Activated CD8-positive, alpha-beta memory T cell treated with anti-CD3 and anti-CD28 coated beads, Interleukin-2, amount 50 U/mL, for 4 hours (primary cell): ENCODE results near the gene SMIM5.
"Not testable (repeated sequence)": the region's sequence is repeated elsewhere in the genome, so short reads cannot be mapped to it uniquely, and the experiment has no call there.

ENCODE experiments used
- DNase-seq: peaks from one replicate; pipeline ENCODE4 v3.0.0-alpha.2; 2020

Gene SMIM5

DNA sequence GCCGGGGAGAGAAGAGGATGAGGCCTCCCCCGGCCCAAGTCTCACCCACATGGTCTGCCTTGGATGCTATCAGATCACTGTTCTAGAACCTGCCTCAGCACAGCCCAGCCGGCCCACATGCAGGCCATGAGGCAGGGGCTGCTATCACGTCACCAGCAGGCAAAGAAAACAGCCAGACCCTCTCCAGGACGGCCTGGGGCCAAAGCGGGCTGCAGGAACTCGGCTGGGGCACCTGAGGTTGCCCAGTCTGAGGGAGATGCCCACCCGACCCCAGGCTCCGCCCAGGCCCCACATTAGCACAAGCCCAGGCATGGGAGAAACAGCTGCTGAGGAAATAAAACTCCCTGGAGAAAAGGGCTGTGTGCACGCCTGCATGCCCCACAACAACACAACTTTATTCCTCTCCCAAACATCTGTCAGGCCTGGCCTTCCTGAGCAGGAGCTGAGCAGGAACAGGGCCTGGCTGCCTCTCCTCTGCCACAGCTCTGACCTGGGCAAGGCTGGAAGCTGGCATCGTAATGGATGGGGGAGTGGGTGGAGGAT lies 6.7 kb upstream of the SMIM5 start:
- no peak for DNase-seq

DNA sequence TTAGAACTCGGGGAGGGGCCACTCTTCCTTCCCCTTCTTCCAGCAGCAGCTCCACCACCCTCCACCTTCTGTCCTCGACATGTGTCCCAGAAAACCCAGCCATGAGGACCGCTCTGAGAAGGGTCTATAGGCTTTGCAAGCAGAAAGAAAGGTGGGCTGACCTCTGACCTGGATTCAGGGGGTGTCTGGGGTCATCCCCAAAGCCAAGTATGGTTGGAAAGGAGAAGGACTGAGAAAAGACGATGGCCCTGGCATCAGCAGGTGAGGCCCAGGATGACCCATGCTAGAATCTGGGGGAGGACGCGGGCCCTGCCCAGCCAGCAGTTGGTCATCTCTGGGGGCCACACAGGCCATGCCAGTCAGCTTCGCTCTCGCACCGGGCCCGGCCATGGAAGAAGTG lies 6.1 kb upstream of the SMIM5 start:
- no peak for DNase-seq

DNA sequence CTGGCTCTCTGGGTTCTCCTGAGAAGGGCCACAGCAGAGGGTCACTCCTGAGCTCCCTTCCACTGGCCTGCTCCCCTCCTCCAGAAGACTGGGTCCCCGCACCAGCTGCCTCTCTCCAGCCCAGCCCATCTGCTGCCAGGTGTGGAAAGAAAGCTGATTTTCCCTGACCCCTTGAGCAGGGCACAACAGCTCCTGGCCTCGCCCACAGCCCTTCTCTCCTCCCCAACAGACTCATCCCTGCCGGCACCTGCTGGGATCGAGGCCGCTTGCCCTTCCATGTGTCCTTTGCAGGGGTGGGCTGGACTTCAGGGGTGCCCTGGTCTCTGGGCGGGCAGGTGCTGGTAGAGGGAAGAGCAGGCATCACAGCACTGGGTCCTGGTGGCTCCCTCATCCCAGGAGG lies 4.8 kb upstream of the SMIM5 start:
- DNase-seq: no peak

DNA sequence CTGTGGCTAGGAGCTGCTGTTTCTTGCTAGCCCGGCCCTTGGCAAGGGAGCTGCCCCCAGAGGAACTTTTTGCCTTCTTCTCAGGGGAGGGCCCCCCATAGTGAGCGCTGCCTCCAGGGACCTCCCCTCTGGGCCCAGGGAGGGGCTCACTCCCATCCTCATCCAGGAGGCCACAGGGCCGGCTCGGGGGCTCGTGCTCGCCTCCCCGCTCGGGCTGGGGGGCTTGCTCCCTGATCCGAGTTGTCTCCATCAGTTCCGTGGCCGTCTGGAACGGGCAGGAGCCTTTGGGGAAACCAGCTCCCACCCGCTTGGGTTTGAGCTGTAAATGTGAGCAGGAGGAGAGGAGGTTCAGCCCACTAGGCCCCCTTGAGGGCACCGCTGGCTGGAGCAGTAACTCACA lies 4.1 kb upstream of the SMIM5 start:
- DNase-seq: no peak

DNA sequence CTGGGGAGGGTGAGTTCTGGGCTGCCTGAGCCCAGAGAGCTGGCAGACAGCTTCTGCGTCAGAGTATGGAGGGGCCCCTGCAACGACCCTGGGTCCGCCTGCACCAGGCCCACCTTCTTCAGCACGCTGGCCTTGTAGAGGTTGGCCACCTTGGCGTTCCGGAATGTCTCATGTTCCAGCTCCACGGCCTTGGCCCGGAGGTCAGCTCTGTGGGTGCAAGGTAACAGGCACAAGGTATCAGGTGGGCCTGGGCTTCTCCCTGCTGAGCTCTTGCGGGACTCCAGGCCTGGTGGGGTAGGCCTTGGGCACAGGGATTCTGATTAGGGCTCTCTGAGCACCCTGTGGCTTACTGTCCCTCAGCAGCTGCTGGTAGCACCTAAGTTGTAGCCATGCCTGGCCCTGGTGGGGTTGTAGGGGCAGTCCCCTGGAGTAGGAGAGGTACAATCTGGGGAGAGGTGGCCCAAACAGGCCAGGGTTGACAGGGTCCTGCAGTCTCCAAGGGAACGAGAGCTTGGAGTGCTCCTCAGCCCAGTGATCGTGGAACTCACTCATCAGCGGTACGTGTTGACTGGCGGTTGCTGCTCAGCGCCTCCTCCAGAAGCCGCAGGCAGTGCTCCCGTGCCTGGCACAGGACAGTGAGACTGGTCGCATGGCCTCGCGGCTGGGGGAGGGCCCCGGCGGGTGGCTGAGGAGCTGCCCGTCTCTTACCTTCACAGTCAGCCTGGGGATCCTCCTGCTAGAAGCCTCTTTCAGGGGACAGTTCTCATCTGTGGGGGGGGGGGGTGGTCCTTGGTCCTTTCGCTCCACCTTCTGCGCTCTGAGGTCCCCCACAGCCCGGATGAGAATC lies 2.9 kb upstream of the SMIM5 start:
- no peak for DNase-seq

DNA sequence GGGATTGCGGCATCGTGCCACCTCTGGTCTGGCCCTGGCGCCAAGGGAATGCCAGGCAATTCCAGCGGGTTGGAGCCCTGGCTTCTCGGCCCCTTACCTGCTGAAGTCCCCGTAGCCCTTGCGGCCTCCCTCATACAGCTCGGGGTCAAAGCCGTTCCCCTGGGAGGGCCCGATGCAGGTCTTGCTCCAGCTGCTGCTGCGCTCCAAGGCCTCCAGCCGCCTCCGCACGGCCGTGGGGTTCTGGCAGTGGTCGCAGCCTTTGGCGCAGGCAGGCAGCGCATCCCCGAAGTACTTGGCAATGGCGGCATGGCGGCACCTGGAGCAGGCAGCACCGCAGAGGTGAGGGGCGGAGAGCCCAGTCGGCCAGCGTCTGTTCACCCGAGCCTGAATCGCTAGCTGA lies 1.9 kb upstream of the SMIM5 start:
- DNase-seq: no peak

DNA sequence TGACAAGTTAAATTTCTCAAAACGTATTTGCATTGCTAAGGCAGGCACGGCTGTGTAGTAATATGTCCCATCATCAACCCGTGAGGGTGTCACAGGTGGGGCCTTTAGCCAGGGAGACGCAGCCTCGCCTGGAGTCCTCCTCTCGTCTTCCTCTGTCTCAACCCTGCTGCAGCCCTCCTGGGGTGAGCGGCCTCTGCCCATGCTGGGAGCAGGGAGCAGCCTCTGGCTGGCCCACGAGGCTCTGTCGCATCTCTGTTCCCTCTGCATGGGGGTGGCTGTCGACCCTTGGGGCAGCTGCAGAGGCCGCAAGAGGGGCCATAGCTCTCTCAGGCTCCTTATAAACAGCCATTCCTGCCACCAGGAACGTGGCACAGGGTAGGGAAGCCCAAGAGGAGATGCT lies 806 bp upstream of the SMIM5 start:
- no peak for DNase-seq

DNA sequence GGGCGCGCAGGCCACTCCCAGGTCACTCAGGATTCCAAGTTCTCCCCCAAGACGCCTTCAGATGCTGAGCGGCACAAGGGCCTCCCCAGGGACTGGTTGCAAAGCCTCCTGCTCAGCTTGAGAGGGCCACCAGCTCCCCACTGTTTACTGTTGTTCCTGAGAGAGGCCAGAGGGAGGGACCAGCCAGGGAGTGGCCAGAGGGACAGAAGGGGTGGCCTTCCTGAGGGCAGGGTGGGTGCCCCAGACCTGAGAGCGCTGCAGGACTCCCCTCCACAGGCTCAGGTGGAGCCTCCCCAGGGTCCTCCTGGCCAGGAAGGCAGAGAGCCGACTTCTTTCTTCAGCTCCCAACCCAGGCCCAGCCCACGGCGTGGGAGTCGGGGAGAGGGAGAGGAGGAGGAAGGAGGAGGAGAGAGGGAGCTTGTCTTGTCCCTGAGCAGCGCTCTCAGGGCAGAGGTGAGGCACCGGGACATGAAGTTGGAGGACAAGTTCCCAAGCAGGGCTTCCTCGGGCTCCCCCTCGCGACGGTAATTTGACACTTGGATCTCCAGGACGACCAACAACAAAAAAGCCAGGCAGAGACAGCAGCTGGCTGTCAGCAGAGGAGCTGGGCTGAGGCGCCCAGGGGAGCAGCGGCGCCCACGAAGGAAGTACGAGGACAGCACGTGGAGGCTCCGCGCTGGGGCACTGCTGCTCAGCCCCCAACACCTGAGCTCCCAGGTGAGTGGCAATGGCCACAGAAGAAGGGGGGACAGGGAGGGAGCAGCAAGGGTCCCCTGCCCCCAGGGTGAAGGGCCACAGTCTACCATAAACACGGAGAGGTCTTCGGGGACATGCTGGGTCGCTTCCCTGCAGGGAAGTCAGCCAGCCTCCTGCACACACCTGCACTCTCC lies 497 bp downstream of the SMIM5 start:
- DNase-seq: peak; percentile 50

DNA sequence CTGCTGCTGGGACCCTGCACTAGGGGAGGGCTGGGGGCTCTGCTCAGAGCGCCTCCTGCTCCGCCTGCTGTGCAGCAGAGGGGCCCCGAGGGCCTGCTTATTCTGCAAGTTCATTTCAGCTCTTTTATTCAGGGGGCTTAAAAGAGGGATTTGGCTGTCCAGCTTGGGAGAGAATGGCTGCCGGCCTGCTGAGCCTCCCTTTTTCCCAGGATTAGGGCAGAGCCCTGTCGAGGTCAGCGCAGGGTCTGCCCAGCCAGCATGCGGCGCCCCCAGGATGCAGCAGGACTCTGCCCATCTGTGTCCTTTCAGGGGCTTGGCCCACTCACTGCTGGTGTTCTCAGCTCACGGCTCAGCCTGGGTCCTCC lies 1.1 kb downstream of the SMIM5 start:
- DNase-seq: no peak

DNA sequence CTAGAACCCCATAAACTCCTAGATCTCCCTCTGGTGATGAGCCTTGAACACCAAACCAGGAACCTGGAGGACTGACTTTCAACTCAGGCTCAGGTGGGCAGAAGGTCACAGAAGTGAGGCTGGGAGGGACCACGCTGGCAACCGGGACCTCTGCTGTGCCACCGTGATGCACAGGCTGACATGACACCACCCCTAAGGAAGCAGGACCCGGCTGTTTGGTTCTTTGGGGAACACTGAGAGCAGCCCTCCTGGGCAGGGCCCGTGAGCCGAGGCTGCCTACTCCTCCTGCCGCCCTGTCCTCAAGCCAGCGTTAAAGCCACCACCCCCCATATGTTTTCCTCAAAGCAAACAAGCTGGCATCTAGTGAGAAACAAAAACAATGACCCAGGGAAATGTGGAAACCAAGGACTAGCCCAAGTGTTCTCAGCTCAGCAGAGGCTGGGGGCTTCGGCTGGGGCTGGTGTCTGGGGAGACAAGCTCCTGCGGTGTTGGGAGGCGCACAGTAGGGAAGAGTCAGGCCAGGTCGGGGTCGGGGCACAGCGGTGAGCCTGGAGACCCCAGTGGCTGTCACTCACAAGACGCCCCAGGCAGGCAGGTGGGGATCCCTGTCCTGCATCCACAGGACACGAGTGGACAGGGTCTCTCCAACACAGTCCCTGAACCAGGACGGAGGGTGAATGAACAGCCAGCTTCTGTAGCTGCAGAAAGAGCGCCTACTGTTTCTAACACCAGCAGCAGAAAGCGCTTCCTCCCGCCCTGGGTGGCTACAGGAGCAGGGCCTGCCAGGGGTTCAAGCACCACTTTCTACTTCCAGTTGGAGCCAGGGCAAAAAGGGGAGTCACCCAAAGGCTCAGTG lies 1.7 kb downstream of the SMIM5 start:
- DNase-seq: no peak

DNA sequence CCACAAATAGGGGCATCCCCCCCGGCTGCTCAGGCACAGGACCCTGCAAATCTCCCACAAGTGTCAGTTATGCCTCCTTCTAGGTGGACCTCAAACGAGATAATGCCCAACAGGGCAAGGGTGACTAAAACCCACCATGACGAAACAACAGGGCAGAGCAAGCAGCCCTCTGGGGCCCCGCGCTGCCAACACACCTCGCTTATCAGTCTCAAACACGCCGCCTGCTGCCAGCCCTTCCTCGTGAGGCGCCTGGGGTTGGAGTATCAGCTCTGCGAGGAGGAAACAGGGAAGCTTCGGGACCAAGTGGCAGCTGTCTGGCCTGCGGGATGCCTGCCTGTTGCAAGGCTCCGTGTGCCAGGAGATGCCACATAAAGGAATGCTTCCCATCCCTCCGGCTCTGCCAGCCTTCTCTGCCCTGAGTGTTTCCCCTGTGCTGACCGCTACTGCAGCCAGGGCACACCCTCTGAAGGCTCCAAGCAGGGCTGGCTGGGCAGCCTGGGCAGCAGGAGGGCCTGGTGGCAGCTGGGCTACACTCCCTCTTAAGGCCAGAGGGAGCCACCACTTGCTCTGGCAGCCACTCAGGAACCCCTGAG lies 2.5 kb downstream of the SMIM5 start:
- no peak for DNase-seq

DNA sequence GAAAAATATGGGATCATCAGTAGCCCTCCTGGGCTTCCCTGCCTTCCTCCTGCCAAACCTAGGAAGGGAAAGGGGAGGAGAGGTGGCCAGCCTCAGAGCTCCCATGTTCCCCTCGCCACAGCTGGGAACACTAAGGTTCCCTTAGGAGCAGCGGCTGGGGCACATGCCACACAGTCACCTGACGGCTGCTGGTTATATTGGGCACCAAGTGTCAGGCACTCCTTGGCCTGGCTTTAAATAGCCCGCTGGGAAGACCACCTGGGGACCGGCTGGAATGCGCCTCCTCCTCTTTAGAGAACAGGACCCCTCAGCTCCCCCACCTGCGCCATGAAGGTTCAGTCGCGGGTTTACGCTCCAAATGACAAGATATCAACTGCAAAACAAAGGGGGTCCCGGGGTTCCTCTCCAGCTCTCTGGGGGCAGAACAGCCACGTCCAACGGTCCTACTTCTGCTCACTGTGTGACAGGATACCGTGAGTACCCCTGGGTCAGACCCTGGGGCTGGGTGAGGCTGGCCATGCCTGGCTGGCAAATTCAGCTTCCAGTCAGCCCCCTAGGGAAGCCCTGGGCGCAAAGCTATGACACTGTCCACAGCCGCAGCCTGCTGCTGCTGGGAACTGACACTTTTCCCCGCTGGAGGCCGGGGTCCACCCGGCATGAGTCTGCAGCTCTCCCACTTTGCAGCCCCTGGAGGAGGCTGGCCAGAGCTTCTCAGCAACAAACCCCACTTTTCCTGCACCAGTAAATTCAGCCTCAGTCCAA lies 3.3 kb downstream of the SMIM5 start:
- DNase-seq: no peak

DNA sequence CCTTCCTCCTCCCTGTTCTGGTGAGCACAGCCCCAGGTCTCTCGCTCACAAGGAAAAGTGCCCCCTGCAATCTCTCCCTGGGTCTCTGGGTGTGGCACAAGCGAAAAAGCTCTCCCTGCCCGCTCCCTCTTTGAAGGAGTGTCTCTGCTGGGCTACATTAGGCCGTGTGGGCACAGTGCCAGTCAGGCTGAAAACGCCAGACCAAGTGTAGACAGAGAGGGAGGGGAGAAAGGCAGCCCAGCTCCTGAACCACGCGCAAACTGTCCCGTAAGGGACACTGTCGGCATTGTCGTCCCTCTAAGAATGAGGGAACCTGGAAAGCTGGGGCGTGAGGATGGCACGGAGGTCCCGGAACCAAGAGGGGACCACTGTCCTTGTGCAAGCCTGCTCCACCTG lies 3.9 kb downstream of the SMIM5 start:
- DNase-seq: no peak

DNA sequence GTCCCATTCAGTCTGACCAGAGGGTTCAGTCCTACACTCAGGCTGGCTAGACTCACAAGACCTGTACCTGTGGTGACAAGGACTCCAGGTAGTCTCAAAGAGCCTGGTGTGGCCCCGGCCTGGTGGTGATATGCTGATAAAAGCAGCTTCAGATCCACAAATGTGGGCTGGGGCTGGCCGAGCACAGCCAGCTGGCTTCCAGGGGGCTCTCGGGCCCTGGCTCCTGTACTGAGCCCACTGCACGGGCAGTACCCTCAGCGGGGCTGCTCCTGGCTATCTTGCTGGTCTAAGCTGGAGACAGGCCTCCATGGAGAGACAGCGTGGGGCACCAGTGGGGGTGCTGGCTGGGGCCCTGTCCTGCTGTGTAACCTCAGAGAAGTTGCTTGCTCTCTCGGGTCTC lies 4.3 kb downstream of the SMIM5 start:
- no peak for DNase-seq

DNA sequence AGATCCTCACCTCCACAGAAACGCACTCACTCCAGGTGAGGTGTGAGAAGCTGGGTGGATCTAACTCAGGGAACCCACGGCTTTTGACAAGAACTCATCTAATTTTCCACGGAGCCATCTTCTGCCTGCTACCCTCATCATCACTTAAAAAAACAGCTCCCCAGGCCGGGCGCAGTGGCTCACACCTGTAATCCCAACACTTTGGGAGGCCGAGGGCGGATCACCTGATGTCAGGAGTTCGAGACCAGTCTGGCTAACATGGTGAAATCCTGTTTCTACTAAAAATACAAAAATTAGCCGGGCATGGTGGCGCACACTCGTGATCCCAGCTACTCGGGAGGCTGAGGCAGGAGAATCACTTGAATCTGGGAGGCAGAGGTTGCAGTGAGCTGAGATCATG lies 4.8 kb downstream of the SMIM5 start:
- not testable (repeated sequence) for DNase-seq

DNA sequence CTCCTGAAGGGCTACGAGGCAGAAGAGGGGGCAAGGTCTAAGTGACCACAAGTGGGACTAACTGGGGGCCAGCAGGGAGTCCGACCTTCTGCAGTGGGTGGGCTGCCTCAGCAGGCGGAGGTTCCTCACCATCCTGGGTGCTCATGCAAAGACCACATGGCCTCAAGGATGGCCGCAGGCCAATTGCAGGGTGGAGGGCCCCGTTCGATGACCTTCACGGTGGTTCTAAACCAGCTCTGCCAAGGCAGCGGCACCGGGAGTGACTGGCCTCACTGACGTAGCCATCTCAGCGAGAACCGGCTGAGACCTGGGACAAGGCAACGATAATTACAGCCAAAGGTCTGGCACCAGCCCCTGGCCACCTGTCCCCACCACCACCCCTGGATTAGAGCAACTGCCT lies 5.7 kb downstream of the SMIM5 start:
- DNase-seq: no peak

DNA sequence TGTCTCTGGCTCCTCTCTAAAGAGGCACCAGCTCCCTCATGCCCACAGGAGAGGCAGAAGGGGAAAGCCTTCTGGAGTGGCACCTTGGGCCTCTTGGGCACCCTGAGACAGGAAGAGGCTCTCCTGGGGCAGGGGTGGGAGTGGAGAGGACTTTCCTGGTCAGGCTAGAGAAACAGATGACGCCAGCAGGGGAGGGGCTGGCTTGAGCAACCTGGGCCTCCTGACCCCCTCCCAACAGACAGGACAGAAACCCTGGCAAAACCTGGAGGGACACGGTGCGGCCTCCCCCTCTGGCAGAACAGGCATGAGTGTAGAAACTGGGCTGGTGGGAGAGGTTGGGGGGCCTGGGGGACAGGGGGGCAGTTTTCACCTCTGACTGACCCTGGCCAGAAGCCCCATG lies 6.1 kb downstream of the SMIM5 start:
- no peak for DNase-seq

DNA sequence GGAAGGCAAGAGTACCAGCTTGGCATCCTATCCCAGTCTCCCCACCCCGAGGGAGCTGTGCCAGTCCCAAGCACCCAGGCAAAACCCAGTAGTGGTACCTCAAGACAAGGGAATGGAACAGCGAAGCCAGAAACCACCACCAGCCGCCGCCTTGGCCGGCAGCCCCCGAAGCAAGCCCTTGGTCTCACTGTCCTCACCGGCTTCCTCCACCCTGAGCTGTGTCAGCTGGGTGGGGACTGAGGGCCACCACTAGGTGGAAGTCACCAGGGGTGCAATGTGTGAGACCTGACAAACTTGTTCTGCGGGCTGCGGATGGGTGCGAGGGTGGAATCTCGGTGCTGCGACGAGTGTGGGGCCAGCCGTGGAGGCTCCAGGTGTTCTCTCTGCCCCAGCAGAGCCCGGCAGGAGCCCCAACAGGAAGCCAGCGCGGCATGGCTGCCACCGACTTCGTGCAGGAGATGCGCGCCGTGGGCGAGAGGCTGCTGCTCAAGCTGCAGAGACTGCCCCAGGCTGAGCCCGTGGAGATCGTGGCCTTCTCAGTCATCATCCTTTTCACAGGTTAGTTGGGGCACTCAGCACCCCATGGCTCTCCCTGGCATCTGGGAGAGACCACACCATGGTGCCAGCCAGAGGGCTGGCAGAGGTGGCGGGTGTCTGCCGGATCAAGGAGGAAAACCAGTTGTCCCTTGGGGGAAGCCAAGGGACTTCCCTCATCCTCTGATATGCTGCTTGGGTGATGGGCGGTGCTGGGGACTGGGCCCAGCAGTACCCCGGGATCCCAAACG lies 6.7 kb downstream of the SMIM5 start:
- DNase-seq: no peak

DNA sequence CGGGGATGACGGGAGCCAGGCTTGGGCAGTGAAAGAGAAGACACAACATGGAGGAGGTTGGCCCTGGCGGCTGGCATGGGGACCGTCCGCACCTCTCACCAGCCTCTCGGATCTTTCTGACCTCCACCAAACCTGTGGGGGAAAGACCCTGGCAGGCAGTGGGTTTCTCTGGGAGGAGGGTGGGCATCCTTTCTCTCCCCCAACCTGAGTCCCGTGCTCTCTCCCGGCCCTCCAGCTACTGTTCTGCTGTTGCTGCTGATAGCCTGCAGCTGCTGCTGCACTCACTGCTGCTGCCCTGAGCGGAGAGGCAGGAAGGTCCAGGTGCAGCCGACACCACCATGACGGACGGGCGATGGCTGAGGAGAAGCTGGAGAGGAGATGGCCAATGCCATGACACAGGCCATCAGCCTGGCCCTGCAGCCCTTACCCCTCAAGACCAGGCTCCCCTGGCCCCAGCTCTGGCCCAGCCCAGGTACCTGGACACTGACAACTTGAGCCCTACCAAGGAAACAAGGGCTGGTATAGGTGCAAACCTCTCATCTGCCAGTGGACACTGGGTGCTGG lies 7.4 kb downstream of the SMIM5 start:
- DNase-seq: no peak

DNA sequence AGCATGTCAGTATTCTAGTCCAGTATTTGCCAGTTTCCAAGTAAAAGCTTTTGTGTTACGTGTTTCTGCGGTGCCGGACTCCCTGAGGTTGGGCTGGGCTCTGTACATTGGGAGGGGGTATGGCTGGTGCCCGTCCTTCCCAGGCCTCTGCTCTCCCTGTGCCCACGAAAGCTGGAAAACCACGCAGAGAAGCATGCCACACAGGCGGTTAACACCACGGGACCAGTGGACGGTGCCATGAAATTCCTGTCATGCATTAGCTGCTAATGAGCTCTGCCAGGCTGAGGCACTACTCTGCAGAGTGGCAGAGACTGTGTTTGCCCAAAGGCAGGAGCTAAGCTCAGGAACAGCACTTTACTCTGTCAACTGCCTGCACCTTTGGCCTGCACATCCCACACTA lies 8.1 kb downstream of the SMIM5 start:
- DNase-seq: no peak
